DND-41 (cell line): ENCODE results near the gene MAP3K12.
"Not testable (repeated sequence)": the region's sequence is repeated elsewhere in the genome, so short reads cannot be mapped to it uniquely, and the experiment has no call there.

Experiments used
- ATAC-seq: fragments of 200-7000 bp; cut with Tn5 transposase; 3 replicates; pipeline ENCODE4 v1.9.1; 2021; ENCODE audit warnings: low read depth; ENCODE audit not compliant: insufficient read depth
- DNase-seq: peaks from one replicate; pipeline ENCODE4 v3.0.0-alpha.2; 2020
- H2AFZ ChIP-seq: 2 replicates; pipeline ENCODE4 v1.6.0; 2012; ENCODE audit warnings: low read depth, low read length
- H3K27ac ChIP-seq: 2 replicates; pipeline ENCODE4 v1.5.1; 2012; ENCODE audit warnings: low read length, inconsistent platforms
- H3K27me3 ChIP-seq: fragments of 200-600 bp; sonication (generic); 2 replicates; pipeline ENCODE4 v1.6.0; 2012; ENCODE audit warnings: low read length, mild to moderate bottlenecking, inconsistent platforms; ENCODE audit not compliant: insufficient read depth, poor library complexity
- H3K36me3 ChIP-seq: 2 replicates; pipeline ENCODE4 v1.5.1; 2012; ENCODE audit warnings: low read length, inconsistent platforms; ENCODE audit not compliant: insufficient read depth
- H3K4me1 ChIP-seq: 2 replicates; pipeline ENCODE4 v1.5.1; 2012; ENCODE audit warnings: mild to moderate bottlenecking, low read length; ENCODE audit not compliant: insufficient read depth
- H3K4me2 ChIP-seq: 2 replicates; pipeline ENCODE4 v1.6.0; 2012; ENCODE audit warnings: mild to moderate bottlenecking, moderate library complexity, low read length, inconsistent platforms; ENCODE audit not compliant: insufficient read depth
- H3K4me3 ChIP-seq, 2 experiments: fragments of 200-600 bp in 1 of 2; shearing (Covaris generic) in 1 of 2; 2 replicates each; pipeline ENCODE4 v1.5.1; 2012 to 2016; ENCODE audit warnings: inconsistent platforms in 2 of 2, low read length in 2 of 2, mild to moderate bottlenecking in 2 of 2, low read depth in 1 of 2, moderate library complexity in 1 of 2
- H3K79me2 ChIP-seq: 2 replicates; pipeline ENCODE4 v1.6.0; 2012; ENCODE audit warnings: low read length, inconsistent platforms; ENCODE audit not compliant: insufficient read depth
- H3K9ac ChIP-seq: 2 replicates; pipeline ENCODE4 v1.6.0; 2012; ENCODE audit warnings: low read depth, mild to moderate bottlenecking, inconsistent platforms, low read length, moderate library complexity
- H3K9me3 ChIP-seq: 2 replicates; pipeline ENCODE4 v1.5.1; 2012; ENCODE audit warnings: low read length, moderate library complexity, mild to moderate bottlenecking, inconsistent platforms; ENCODE audit not compliant: insufficient read depth, severe bottlenecking
- H4K20me1 ChIP-seq: 2 replicates; pipeline ENCODE4 v1.6.0; 2012; ENCODE audit warnings: low read length; ENCODE audit not compliant: insufficient read depth
- EZH2 ChIP-seq: IDR thresholded peaks from 3 replicates; pipeline ENCODE4 v1.6.1; 2012; ENCODE audit warnings: borderline replicate concordance, low read depth, mild to moderate bottlenecking, moderate library complexity, low read length, inconsistent platforms; ENCODE audit not compliant: severe bottlenecking
- TF ChIP-seq, protein P1 (sequence below): IDR thresholded peaks from 2 replicates; pipeline ENCODE4 v1.5.1; 2012; ENCODE audit warnings: borderline replicate concordance, low read length, moderate library complexity, mild to moderate bottlenecking; ENCODE audit not compliant: poor library complexity, severe bottlenecking; ENCODE audit errors: extremely low read depth

Gene MAP3K12

DNA sequence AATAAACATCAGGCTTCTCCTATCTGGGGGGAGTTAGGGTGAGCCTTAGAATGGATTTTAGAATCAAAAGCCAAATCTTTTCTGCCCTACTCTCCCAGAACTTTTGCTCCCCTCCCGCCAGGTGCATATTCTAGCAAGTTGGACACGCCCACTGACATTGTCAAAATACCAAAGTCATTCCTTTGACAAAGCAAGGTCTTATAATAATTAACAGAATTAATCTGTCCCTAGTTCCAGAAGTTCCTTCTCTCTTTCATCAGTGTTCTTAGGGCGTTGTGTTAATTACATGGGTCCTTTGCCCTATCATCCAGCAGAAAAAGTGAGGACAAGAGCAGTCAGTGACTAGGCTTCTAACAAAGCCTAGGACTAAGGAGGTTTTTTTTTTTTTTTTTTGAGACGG is 55.3 kb downstream of the MAP3K12 start:
- no peak overlapping the region for H2AFZ ChIP-seq
- H3K79me2 ChIP-seq = peaks cover 34% of the 10 kb centered on the region
- peaks cover 41% of the 10 kb centered on the region for H3K4me1 ChIP-seq
- no peak overlapping the region for H3K27ac ChIP-seq
- H3K9me3 ChIP-seq = no peaks in the 10 kb centered on the region
- H3K4me3 ChIP-seq = no peak overlapping the region
- TF ChIP-seq EZH2 = no peak
- TF ChIP-seq, protein P1, sequence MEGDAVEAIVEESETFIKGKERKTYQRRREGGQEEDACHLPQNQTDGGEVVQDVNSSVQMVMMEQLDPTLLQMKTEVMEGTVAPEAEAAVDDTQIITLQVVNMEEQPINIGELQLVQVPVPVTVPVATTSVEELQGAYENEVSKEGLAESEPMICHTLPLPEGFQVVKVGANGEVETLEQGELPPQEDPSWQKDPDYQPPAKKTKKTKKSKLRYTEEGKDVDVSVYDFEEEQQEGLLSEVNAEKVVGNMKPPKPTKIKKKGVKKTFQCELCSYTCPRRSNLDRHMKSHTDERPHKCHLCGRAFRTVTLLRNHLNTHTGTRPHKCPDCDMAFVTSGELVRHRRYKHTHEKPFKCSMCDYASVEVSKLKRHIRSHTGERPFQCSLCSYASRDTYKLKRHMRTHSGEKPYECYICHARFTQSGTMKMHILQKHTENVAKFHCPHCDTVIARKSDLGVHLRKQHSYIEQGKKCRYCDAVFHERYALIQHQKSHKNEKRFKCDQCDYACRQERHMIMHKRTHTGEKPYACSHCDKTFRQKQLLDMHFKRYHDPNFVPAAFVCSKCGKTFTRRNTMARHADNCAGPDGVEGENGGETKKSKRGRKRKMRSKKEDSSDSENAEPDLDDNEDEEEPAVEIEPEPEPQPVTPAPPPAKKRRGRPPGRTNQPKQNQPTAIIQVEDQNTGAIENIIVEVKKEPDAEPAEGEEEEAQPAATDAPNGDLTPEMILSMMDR = no peak
- no peak for DNase-seq
- no peaks in the 10 kb centered on the region for H3K27me3 ChIP-seq
- peaks cover 26% of the 10 kb centered on the region for H3K36me3 ChIP-seq
- no peak for ATAC-seq
- H4K20me1 ChIP-seq = peaks cover 3% of the 10 kb centered on the region; the same call in 1 of the 2 replicates
- H3K9ac ChIP-seq = no peak overlapping the region
- H3K4me2 ChIP-seq = peak overlapping the region; percentile 13; the same call in 1 of the 2 replicates

- ATAC-seq = peak; percentile 98
- peak within 1 kb of the TSS; percentile 92 for H3K27ac ChIP-seq
- H3K4me1 ChIP-seq = peaks cover 41% of the 10 kb centered on the region
- DNase-seq = peak; percentile 99
- H3K9ac ChIP-seq = peak within 1 kb of the TSS; percentile 63
- peaks cover 19% of the 10 kb centered on the region for H3K36me3 ChIP-seq
- no peaks in the 10 kb centered on the region for H3K27me3 ChIP-seq
- peaks cover 3% of the 10 kb centered on the region; the same call in 1 of the 2 replicates for H4K20me1 ChIP-seq
- H2AFZ ChIP-seq = peak within 1 kb of the TSS; percentile 94
- TF ChIP-seq EZH2 = no peak
- TF ChIP-seq, protein P1 = no peak
- no peaks in the 10 kb centered on the region for H3K9me3 ChIP-seq
- H3K79me2 ChIP-seq = peaks cover 34% of the 10 kb centered on the region
- H3K4me2 ChIP-seq = peak within 1 kb of the TSS; percentile 75
- H3K4me3 ChIP-seq = peak within 1 kb of the TSS; percentile 42 to 72; a peak in 3 of 4 replicates
These were observed 58.0 kb downstream of the MAP3K12 start, which contains the start of gene PRR13 for GRCh38 chr12:53441040-53441833. PRR13 (plus strand) TSS chr12:53441734; CDS start chr12:53442715, 981 bp downstream.

DNA sequence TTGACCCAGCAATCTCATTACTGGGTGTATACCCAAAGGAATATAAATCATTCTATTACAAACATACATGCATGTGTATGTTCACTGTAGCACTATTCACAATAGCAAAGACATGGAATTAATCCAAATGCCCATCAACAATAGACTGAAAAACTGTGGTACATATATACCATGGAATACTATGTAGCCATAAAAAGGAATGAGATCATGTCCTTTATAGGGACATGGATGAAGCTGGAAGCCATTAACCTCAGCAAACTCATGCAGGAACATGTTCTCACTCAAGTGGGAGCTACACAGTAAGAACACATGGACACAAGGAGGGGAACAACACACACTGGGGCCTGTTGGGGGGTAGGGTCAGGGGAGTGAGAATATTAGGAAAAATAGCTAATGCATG is 59.7 kb downstream of the MAP3K12 start:
- not testable (repeated sequence) for H3K9ac ChIP-seq, H3K27ac ChIP-seq, DNase-seq, H3K9me3 ChIP-seq, H4K20me1 ChIP-seq, H3K36me3 ChIP-seq, H3K4me2 ChIP-seq, ATAC-seq, H3K4me3 ChIP-seq, H3K27me3 ChIP-seq
- Histone ChIP-seq H3K79me2 (peaks cover 26% of the 10 kb centered on the region), H3K4me1 (peaks cover 33% of the 10 kb centered on the region), H2AFZ (0 out of 2 replicates have a peak overlapping the region, but pooled peaks have one; percentile 17)

DNA sequence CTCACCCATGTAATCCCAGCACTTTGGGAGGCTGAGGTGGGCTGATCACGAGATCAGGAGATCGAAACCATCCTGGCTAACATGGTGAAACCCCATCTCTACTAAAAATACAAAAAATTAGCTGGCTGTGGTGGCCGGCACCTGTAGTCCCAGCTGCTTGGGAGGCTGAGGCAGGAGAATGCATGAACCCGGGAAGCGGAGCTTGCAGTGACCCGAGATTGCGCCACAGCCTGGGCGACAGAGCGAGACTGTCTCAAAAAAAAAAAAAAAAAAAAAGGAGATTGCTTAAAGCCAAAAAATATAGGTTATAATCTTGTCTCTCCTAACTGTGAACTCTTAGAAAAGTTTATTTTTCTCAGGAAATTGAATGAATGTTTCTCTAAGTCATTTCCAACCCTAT is 63.9 kb downstream of the MAP3K12 start:
- not testable (repeated sequence) for H3K27ac ChIP-seq

More for the DNA sequence above, 63.9 kb downstream of the MAP3K12 start:
- not testable (repeated sequence) for H3K27me3 ChIP-seq, ATAC-seq, H3K4me2 ChIP-seq, H2AFZ ChIP-seq, DNase-seq, H3K4me3 ChIP-seq, H3K36me3 ChIP-seq, H3K9me3 ChIP-seq, H3K4me1 ChIP-seq, H4K20me1 ChIP-seq, H3K9ac ChIP-seq, H3K79me2 ChIP-seq
